GM13977 (cell line): ENCODE data around the gene CMTM7.

ENCODE experiments used
- DNase-seq: peaks from one replicate; pipeline ENCODE4 v3.0.0; 2012; ENCODE audit warnings: low spot score
- CTCF ChIP-seq: IDR thresholded peaks from 2 replicates; pipeline ENCODE4 v1.5.1; 2012; ENCODE audit warnings: mild to moderate bottlenecking, control low read depth; ENCODE audit not compliant: insufficient read depth; ENCODE audit errors: extremely low read depth, missing control alignments
- in situ Hi-C: fragments of 300-500 bp; cut with MboI; formaldehyde crosslinking; loops from one replicate; pipeline ENCODE4 v1.12.0; 2022; ENCODE audit warnings: low sequenced_read_pairs, low pct_unique_long_range_greater_than_20kb, mixed read lengths, inconsistent platforms; ENCODE audit not compliant: unreplicated experiment

CMTM7 gene

GRCh38 chr3:32442766-32443165 lies 51.1 kb downstream of the CMTM7 start:
- no peak for TF ChIP-seq CTCF
- no peak for DNase-seq
- in situ Hi-C loops: no loop called here

- DNase-seq: no peak
- in situ Hi-C loops: no loop called here
- no peak for TF ChIP-seq CTCF
These were observed 51.8 kb downstream of the CMTM7 start for GRCh38 chr3:32443478-32443877.

- TF ChIP-seq CTCF: no peak
- in situ Hi-C loops: no loop called here
- no peak for DNase-seq
These were observed 56.3 kb downstream of the CMTM7 start for GRCh38 chr3:32447865-32448400.

- no peak for TF ChIP-seq CTCF
- DNase-seq: no peak
- in situ Hi-C loops: no loop called here
These were observed 57.2 kb downstream of the CMTM7 start for GRCh38 chr3:32448686-32449474.

GRCh38 chr3:32449691-32450090 lies 58.0 kb downstream of the CMTM7 start:
- no peak for TF ChIP-seq CTCF
- in situ Hi-C loops: no loop called here
- DNase-seq: no peak

- in situ Hi-C loops: no loop called here
- no peak for DNase-seq
- no peak for TF ChIP-seq CTCF
These were observed 58.8 kb downstream of the CMTM7 start for GRCh38 chr3:32450426-32450825.
